A673 (cell line): ENCODE results near the gene COPS6. TPM values are rescaled to one million over a fixed set of nuclear protein-coding genes. Genes with fewer than 3 reads are reported as not detected.

ENCODE experiments used
- BruUV-seq: library from RNA; stranded (reverse); fragments of 400-500 nt; replicated peaks from 2 replicates; lab custom pipeline; 2021; lab: Mats Ljungman, UMichigan
- CTCF ChIA-PET: fragments of 300-600 bp; sonication (Branson Sonifier 250); formaldehyde crosslinking; loops from one replicate; lab custom pipeline; 2022; ENCODE audit warnings: antibody characterized with exemption; lab: Charles Lee
- POLR2A ChIA-PET: fragments of 300-600 bp; sonication (Branson Sonifier 250); formaldehyde crosslinking; loops from one replicate; lab custom pipeline; 2022; ENCODE audit warnings: antibody characterized with exemption; ENCODE audit not compliant: low non-redundant PET; lab: Charles Lee
- DNase-seq: peaks from one replicate; pipeline ENCODE4 v3.0.0-alpha.2; 2015; ENCODE audit warnings: low spot score
- H3K27ac ChIP-seq: fragments of 200-600 bp; sonication (generic); 2 replicates; pipeline ENCODE4 v1.5.1; 2016; ENCODE audit warnings: mixed run types, low read depth, mild to moderate bottlenecking, mixed read lengths, antibody characterized with exemption, low read length; ENCODE audit not compliant: poor library complexity, severe bottlenecking
- H3K27me3 ChIP-seq: fragments of 200-600 bp; sonication (generic); replicated peaks from 2 replicates; pipeline ENCODE4 v1.6.1; 2017; ENCODE audit warnings: mixed run types, low read depth, mild to moderate bottlenecking, mixed read lengths, antibody characterized with exemption, low read length; ENCODE audit not compliant: insufficient read depth, poor library complexity
- H3K36me3 ChIP-seq: fragments of 200-600 bp; sonication (generic); 2 replicates; pipeline ENCODE4 v1.6.1; 2016; ENCODE audit warnings: mixed run types, mild to moderate bottlenecking, mixed read lengths, antibody characterized with exemption, low read length; ENCODE audit not compliant: insufficient read depth, poor library complexity, severe bottlenecking
- H3K4me1 ChIP-seq: fragments of 200-600 bp; sonication (generic); 2 replicates; pipeline ENCODE4 v1.6.1; 2017; ENCODE audit warnings: mixed run types, mild to moderate bottlenecking, mixed read lengths, antibody characterized with exemption, low read length; ENCODE audit not compliant: insufficient read depth, poor library complexity, severe bottlenecking
- H3K4me3 ChIP-seq: fragments of 200-600 bp; sonication (generic); 2 replicates; pipeline ENCODE4 v1.5.1; 2016; ENCODE audit warnings: low read depth, mixed run types, mild to moderate bottlenecking, mixed read lengths, low read length; ENCODE audit not compliant: poor library complexity, severe bottlenecking
- H3K9me3 ChIP-seq: fragments of 200-600 bp; sonication (generic); 2 replicates; pipeline ENCODE4 v1.6.1; 2016; ENCODE audit warnings: mixed run types, low read depth, mild to moderate bottlenecking, mixed read lengths, antibody characterized with exemption, low read length; ENCODE audit not compliant: poor library complexity, severe bottlenecking
- CTCF ChIP-seq: fragments of 300-800, 200-600 bp; sonication (generic); conservative IDR thresholded peaks from 2 replicates; pipeline ENCODE4 v1.5.1; 2017; ENCODE audit warnings: low read depth, mild to moderate bottlenecking, antibody characterized with exemption, low read length, moderate library complexity, mixed read lengths
- EZH2 ChIP-seq: fragments of 200-600 bp; sonication (generic); IDR thresholded peaks from 2 replicates; pipeline ENCODE4 v1.6.1; 2017; ENCODE audit warnings: borderline replicate concordance, low read depth, mild to moderate bottlenecking, mixed read lengths, antibody characterized with exemption, low read length; ENCODE audit not compliant: poor library complexity, severe bottlenecking
- intact Hi-C: fragments of 100-400 bp; cut with micrococcal nuclease; formaldehyde crosslinking; loops from one replicate; pipeline ENCODE4 v1.10.0; 2022; ENCODE audit not compliant: unreplicated experiment
- total RNA-seq: library from RNA; stranded (reverse); gene quantifications from 2 replicates; pipeline ENCODE4 v1.2.3, GENCODE V29; 2021

The COPS6 gene
- total RNA-seq, 1 experiment from 2014 or later, result 166 TPM

- no peak for DNase-seq
- peaks cover 9% of the 10 kb centered on the region for H3K4me1 ChIP-seq
- H3K27me3 ChIP-seq, result no peaks in the 10 kb centered on the region
- POLR2A ChIA-PET, result no interaction called here
- no peaks in the 10 kb centered on the region for H3K36me3 ChIP-seq
- no peak overlapping the region for H3K27ac ChIP-seq
- H3K4me3 ChIP-seq, result no peak overlapping the region
- TF ChIP-seq CTCF, result no peak
- no peak for TF ChIP-seq EZH2
- no peaks in the 10 kb centered on the region for H3K9me3 ChIP-seq
- no TSS peak for BruUV-seq
- intact Hi-C loops, result loop anchor here (10.0 kb wide), 1 partner anchor 134 kb away; the partner anchor contains the start of gene TRIM4
- CTCF ChIA-PET, result no interaction called here
These were observed 40.1 kb upstream of the COPS6 start for GRCh38 chr7:100048680-100049079.

- H3K4me3 ChIP-seq, result peak within 1 kb of the TSS; percentile 89
- H3K27ac ChIP-seq, result peak within 1 kb of the TSS; percentile 83
- H3K4me1 ChIP-seq, result peaks cover 9% of the 10 kb centered on the region
- H3K27me3 ChIP-seq, result no peaks in the 10 kb centered on the region
- no peaks in the 10 kb centered on the region for H3K9me3 ChIP-seq
- ChIA-PET CTCF (no interaction called here), POLR2A (no interaction called here)
- TSS peak; percentile 73 for BruUV-seq
- DNase-seq, result peak; percentile 89
- intact Hi-C loops, result loop anchor here (5.0 to 10.0 kb wide), 2 partner anchors 57 to 135 kb away; partner anchors contain the start of gene TRIM4
- TF ChIP-seq EZH2 (no peak), CTCF (0 out of 2 replicates have a peak, but pooled peaks have one; percentile 30)
- H3K36me3 ChIP-seq, result no peaks in the 10 kb centered on the region
These were observed 39.1 kb upstream of the COPS6 start, which contains the start of gene ZSCAN21 for GRCh38 chr7:100049441-100050291. ZSCAN21 (plus strand) TSS chr7:100049774; CDS start chr7:100057007, 7,233 bp downstream.

DNA sequence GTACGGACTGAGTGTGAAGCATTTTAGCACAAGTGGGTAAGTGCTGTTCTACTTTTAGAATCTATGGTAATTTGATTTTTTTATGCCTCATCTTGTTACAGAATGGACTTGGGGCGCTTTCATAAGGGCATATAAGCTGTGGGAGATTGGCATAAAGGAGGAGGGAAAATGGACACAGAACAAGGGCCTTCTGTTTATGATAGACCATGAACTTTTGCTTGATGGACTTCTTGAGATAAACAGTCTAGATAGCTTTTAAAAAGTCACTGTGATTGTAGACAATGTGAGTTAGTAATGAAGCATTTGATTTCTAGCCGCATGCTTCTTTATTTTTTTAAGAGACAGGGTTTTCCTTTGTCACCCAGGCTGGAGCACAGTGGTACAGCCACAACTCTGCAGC lies 37.2 kb upstream of the COPS6 start:
- Histone ChIP-seq H3K27me3 (no peaks in the 10 kb centered on the region), H3K4me1 (peaks cover 9% of the 10 kb centered on the region), H3K36me3 (no peaks in the 10 kb centered on the region), H3K4me3 (no peak overlapping the region), H3K9me3 (no peaks in the 10 kb centered on the region), H3K27ac (no peak overlapping the region)
- TSS peak; percentile 16 for BruUV-seq
- intact Hi-C loops, result loop anchor here (5.0 kb wide), 1 partner anchor 59 kb away; no protein-coding TSS in a partner anchor
- no peak for DNase-seq
- TF ChIP-seq CTCF (no peak), EZH2 (no peak)
- POLR2A ChIA-PET, result no interaction called here
- CTCF ChIA-PET, result no interaction called here
